ENCODE data around the gene ECSIT. TPM values are rescaled to one million over a fixed set of nuclear protein-coding genes. Genes with fewer than 3 reads are reported as not detected.
A peak's percentile ranks its signal among the peaks of the same experiment; 100 is the strongest.
"Not testable (repeated sequence)": the region's sequence is repeated elsewhere in the genome, so short reads cannot be mapped to it uniquely, and the experiment has no call there.

ECSIT gene, protein sequence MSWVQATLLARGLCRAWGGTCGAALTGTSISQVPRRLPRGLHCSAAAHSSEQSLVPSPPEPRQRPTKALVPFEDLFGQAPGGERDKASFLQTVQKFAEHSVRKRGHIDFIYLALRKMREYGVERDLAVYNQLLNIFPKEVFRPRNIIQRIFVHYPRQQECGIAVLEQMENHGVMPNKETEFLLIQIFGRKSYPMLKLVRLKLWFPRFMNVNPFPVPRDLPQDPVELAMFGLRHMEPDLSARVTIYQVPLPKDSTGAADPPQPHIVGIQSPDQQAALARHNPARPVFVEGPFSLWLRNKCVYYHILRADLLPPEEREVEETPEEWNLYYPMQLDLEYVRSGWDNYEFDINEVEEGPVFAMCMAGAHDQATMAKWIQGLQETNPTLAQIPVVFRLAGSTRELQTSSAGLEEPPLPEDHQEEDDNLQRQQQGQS
- total RNA-seq = 10 to 100 TPM; 24.8 to 26.8 TPM

DNA sequence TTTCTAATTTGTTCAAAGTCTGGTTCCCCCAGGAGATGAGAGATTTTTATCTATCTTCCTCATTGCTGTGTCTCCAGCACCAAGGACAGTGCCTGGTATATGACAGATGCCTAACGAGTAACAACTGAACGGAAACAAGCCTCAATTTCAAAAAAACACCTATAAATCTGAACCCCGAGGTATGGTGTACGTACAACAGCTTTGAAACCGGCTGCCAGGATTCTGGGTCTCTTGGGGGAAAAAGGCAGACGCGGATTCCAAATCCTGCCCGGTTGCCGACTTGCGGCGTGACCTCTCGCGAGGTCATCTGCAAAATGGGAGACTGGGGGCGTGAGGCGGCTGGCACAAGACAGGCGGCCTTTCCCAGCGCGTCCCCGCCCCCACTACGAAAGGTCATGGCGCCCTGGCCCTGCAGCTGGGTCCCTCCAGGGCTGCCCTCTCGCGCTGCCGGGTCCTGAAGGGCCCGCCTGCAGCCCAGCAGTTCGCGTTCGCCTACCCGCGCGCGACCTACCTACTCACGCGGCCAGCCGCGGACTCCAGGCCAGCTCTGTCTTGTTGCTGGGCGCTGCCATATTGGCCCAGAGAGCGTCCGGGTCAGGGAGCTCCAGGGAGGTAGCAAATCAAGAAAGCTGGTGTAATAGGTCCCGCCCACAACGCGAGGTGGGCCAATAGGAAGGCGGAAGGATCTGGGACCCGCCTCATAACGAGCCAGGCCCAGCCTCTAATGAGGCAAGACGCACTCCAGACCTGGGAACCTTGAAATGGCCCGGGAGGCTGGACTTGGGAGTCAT lies at the start of gene ECSIT:
TSS of gene ECSIT (minus strand) at position 584 of the 791 bp plus-strand sequence. CDS start 9,964 bp downstream, outside the sequence.
- Mint-ChIP-seq H3K27ac (peak within 1 kb of the TSS; percentile 89), H3K4me3 (peak within 1 kb of the TSS; percentile 98), H3K9me3 (no peaks in the 10 kb centered on the region), H3K27me3 (no peaks in the 10 kb centered on the region), H3K36me3 (ENCODE audit: low read depth) (peaks cover 4% of the 10 kb centered on the region), H3K4me1 (peaks cover 23% of the 10 kb centered on the region)
- DNase-seq = peak; percentile 94
- ChIA-PET CTCF (interaction anchor here (0.6 to 3.0 kb wide), 8 partner anchors 7 to 154 kb away, joined by 3 to 16 read pairs (median 4); partner anchors contain the start of genes ELOF1 and SWSAP1), POLR2A (interaction anchor here (0.8 to 2.2 kb wide), 9 partner anchors 10 to 153 kb away, joined by 3 to 11 read pairs (median 4); partner anchors contain the start of genes ELOF1, ODAD3, PRKCSH and ZNF627)

DNA sequence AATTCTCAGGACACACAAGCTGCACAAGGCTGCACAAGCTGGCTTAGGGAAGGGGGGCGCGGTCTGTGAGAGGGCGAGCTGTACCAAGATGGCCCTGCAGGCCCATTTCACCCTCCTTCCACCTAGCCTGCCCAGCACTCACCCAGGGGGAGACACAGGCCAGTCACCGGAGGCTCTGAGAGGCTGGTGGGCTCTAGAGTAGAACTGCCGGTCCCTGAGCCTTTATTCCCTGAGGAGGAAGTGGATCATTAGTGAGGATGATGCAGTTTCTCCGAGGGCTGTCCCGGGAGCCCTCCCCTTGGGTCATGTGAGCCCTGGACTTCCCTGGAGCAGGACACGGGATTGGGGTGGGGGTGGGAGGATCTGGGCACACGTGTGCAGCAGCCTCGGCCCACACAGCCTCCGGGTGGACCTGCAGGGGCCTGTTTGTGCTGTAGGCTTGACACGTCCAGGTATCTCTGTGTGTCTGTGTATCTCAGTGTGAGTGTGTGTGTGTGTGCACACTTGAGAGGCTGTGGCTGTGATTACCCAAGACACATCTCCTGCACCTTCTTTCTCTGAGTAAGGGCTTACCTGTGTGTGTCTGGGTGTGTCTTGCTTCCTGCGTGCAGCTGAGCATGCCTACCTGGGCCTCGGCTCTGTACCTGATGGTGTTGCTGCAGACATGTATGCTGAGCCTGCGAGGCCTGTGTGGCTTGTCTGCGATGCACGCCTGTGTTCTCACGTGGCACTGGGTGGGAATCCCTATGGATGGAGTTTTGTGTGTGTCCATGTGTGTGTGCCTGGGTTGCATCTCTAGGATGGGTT lies 48.7 kb upstream of the ECSIT start, which contains the start of gene ACP5:
TSS of gene ACP5 (minus strand) at position 195 of the 807 bp plus-strand sequence. CDS start 328 bp downstream, outside the sequence.
- Mint-ChIP-seq H3K4me1 (peaks cover 30% of the 10 kb centered on the region), H3K36me3 (ENCODE audit: low read depth) (no peaks in the 10 kb centered on the region), H3K4me3 (peak within 1 kb of the TSS; percentile 58), H3K27me3 (no peaks in the 10 kb centered on the region), H3K9me3 (no peaks in the 10 kb centered on the region), H3K27ac (no peak within 1 kb of the TSS)
- no peak for DNase-seq
- ChIA-PET CTCF (interaction anchor here (1.0 to 2.6 kb wide), 3 partner anchors 14 to 95 kb away, joined by 3 to 11 read pairs (median 4); no protein-coding TSS in a partner anchor), POLR2A (interaction anchor here (0.9 to 1.2 kb wide), 2 partner anchors 19 to 49 kb away, joined by 3 read pairs; partner anchors contain the start of genes ECSIT and ELOF1)

DNA sequence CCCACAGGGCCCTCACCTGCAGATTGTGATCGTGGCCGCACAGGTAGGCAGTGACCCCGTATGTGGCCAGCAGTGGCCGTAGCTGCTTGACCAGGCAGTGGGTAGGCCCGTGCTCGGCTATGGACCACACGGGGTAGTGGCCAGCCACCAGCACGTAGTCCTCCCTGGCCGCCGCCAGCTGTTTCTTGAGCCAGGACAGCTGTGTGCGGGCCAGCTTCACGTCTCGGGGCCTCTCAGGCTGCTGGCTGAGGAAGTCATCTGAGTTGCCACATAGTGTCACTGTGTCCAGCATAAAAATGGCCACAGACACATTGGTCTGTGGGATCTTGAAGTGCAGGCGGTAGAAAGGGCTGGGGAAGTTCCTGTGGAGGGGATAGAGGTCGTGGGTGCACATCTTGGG lies 47.3 kb upstream of the ECSIT start:
- CTCF ChIA-PET = interaction anchor here (1.6 kb wide), 1 partner anchor 40 kb away, joined by 4 read pairs; no protein-coding TSS in a partner anchor
- Mint-ChIP-seq H3K4me1 (peaks cover 22% of the 10 kb centered on the region), H3K36me3 (ENCODE audit: low read depth) (no peaks in the 10 kb centered on the region), H3K4me3 (no peak overlapping the region), H3K27ac (no peak overlapping the region), H3K27me3 (no peaks in the 10 kb centered on the region), H3K9me3 (no peaks in the 10 kb centered on the region)
- no peak for DNase-seq
- POLR2A ChIA-PET = interaction anchor here (0.8 kb wide), 1 partner anchor 35 kb away, joined by 3 read pairs; no protein-coding TSS in a partner anchor

DNA sequence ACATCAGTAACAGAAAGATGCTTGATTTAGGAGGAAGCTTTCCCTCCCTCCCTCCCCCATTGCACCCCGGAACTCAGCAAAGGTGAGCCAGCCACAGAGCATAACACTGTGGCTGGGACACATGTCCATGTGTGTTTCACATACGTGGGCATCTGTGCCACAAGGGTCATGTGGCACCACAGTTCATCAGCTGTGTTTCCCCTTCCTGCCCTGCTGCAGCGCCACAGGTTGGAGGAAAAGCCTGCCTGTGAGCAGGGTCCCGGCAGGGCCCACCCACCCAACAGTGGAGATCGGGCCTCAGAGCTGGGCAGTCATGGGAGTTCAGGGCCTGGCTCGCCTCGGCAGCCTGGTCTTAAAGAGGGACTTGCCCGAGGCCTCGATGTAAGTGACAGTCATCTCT lies 45.8 kb upstream of the ECSIT start:
- no peak for DNase-seq
- Mint-ChIP-seq H3K36me3 (ENCODE audit: low read depth) (no peaks in the 10 kb centered on the region), H3K9me3 (no peaks in the 10 kb centered on the region), H3K27me3 (no peaks in the 10 kb centered on the region), H3K4me3 (no peak overlapping the region), H3K4me1 (peaks cover 16% of the 10 kb centered on the region), H3K27ac (no peak overlapping the region)
- POLR2A ChIA-PET = interaction anchor here (1.2 kb wide), 1 partner anchor 15 kb away, joined by 4 read pairs; the partner anchor contains the start of gene ELOF1
- CTCF ChIA-PET = interaction anchor here (1.6 kb wide), 1 partner anchor 38 kb away, joined by 4 read pairs; no protein-coding TSS in a partner anchor

DNA sequence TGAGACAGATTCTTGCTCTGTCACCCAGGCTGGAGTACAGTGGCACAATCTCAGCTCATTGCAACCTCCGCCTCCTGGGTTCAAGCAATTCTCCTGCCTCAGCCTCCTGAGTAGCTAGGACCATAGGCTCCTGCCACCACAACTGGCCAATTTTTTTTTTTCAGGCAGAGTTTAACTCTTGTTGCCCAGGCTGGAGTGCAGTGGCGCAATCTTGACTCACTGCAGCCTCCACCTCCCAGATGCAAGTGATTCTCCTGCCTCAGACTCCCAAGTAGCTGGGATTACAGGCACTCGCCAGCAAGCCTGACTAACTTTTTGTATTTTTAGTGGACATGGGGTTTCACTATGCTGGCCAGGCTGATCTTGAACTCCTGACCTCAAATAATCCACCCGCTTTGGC lies 44.8 kb upstream of the ECSIT start:
- H3K4me1 Mint-ChIP-seq = peaks cover 13% of the 10 kb centered on the region
- H3K27ac Mint-ChIP-seq; DNase-seq; H3K36me3 Mint-ChIP-seq (ENCODE audit: low read depth); H3K9me3 Mint-ChIP-seq; H3K27me3 Mint-ChIP-seq; H3K4me3 Mint-ChIP-seq; POLR2A ChIA-PET: not testable (repeated sequence)
- CTCF ChIA-PET = interaction anchor here (1.2 kb wide), 1 partner anchor 13 kb away, joined by 3 read pairs; no protein-coding TSS in a partner anchor

DNA sequence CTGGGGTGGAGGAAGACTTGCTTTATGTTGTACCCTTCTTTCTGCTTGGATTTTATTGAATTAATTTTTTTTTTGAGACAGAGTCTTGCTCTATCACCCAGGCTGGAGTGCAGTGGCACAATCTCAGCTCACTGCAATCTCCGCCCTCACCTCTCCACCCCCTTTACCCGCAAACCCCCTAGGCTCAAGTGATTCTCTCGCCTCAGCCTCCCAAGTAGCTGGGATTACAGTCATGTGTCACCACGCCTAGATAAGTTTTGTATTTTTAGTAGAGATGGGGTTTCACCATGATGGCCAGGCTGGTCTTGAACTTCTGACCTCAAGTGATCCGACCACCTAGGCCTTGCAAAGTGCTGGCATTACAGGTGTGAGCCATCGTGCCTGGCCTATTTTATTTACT lies 44.4 kb upstream of the ECSIT start:
- H3K27me3 Mint-ChIP-seq; H3K4me3 Mint-ChIP-seq; H3K36me3 Mint-ChIP-seq (ENCODE audit: low read depth); POLR2A ChIA-PET; H3K27ac Mint-ChIP-seq; DNase-seq; H3K9me3 Mint-ChIP-seq: not testable (repeated sequence)
- peaks cover 13% of the 10 kb centered on the region for H3K4me1 Mint-ChIP-seq
- CTCF ChIA-PET = interaction anchor here (1.2 kb wide), 1 partner anchor 12 kb away, joined by 3 read pairs; no protein-coding TSS in a partner anchor

DNA sequence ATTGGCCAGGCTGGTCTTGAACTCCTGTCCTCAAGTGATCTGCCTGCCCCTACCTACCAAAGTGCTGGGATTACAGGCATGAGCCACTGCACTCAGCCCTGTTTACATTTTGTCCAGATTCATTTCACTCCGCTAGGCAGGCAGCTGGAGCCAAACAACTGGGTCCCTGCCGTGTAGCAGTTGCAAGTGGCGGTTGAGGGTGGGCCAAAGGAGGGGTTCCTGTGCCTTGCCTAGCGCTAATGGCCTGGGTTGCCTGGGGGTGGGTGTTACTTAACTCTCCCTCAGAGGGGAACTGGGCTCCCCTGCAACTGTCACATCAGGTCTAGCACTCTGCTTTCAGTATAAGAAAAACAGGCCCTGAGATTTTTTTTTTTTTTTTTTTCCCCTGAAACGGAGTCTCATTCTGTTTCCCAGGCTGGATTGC lies 41.1 kb upstream of the ECSIT start:
- H3K27ac Mint-ChIP-seq = no peak overlapping the region
- H3K4me3 Mint-ChIP-seq = no peak overlapping the region
- H3K4me1 Mint-ChIP-seq = peaks cover 12% of the 10 kb centered on the region
- ChIA-PET POLR2A (no interaction called here), CTCF (interaction anchor here (0.6 to 2.8 kb wide), 3 partner anchors 9 to 290 kb away, joined by 3 to 13 read pairs (median 4); partner anchors contain the start of gene ELOF1)
- H3K9me3 Mint-ChIP-seq = no peaks in the 10 kb centered on the region
- DNase-seq = no peak
- no peaks in the 10 kb centered on the region for H3K36me3 Mint-ChIP-seq (ENCODE audit: low read depth)
- H3K27me3 Mint-ChIP-seq = no peaks in the 10 kb centered on the region

DNA sequence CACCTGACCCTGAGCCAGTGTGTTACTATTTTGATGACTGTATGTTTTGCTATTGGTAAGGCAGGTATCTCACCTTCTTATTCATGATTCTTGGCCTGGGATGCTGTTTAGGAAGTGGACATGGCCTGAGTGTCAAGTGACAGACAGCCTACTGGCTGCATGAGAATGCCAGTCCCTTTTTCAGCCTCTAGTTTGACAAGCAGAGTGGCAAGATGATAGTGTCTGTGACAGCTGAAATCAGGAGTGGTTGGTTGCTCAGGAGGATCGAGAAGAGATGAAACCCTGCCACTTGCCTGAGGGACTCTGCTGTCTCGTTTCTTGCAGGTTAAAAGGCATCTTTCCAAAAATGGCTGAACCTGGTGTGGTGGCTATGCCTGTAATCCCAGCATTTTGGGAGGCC lies 37.2 kb upstream of the ECSIT start:
- no peaks in the 10 kb centered on the region for H3K9me3 Mint-ChIP-seq
- H3K27ac Mint-ChIP-seq = no peak overlapping the region
- H3K4me1 Mint-ChIP-seq = peaks cover 15% of the 10 kb centered on the region
- H3K4me3 Mint-ChIP-seq = no peak overlapping the region
- no peaks in the 10 kb centered on the region for H3K36me3 Mint-ChIP-seq (ENCODE audit: low read depth)
- no peaks in the 10 kb centered on the region for H3K27me3 Mint-ChIP-seq
- no peak for DNase-seq
- ChIA-PET CTCF (no interaction called here), POLR2A (no interaction called here)

DNA sequence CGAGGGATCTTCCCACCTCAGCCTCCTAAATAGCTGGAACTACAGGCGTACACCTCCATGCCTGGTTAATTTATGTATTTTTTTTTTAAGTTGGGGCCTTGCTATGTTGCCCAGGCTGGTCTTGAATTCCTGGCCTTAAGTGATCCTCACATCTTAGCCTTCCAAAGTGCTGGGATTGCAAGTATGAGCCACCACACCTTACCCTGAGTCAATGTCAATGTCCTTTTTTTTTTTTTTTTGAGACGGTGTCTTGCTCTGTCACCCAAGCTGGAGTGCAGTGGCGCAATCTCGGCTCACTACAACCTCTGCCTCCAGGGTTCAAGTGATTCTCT lies 36.7 kb upstream of the ECSIT start:
- H3K4me3 Mint-ChIP-seq; DNase-seq; H3K36me3 Mint-ChIP-seq (ENCODE audit: low read depth); H3K27ac Mint-ChIP-seq; H3K9me3 Mint-ChIP-seq; POLR2A ChIA-PET; CTCF ChIA-PET; H3K27me3 Mint-ChIP-seq: not testable (repeated sequence)
- peaks cover 19% of the 10 kb centered on the region for H3K4me1 Mint-ChIP-seq

DNA sequence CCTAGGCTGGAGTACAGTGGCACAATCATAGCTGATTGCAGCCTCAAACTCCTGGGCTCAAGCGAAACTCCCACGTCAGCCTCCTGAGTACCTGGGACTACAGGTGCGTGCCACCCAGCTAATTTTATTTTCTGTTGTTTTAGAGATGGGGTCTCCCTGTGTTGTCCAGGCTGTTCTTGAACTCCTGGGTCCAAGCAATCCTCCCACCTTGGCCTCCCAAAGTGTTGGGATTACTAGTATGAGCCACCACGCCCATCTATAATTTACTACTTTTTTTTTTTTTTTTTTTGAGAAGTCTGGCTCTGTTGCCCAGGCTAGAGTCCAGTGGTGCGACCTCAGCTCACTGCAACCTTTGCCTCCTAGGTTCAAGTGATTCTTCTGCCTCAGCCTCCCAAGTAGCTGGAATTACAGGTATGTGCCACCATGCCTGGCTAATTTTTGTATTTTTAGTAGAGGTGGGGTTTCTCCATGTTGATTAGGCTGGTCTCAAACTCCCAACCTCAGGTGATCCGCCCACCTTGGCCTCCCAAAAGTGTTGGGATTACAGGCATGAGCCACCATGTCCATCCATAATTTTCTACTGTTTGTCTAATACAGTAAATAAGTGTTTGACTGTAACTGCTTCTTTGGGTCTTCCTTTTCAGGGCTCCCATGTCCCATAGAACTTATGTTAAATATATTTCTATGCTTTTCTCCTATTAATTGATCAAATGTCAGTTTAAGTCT lies 35.3 kb upstream of the ECSIT start:
- POLR2A ChIA-PET; H3K36me3 Mint-ChIP-seq (ENCODE audit: low read depth); H3K9me3 Mint-ChIP-seq; H3K27me3 Mint-ChIP-seq; H3K4me3 Mint-ChIP-seq; H3K27ac Mint-ChIP-seq; DNase-seq: not testable (repeated sequence)
- CTCF ChIA-PET = interaction anchor here (1.4 kb wide), 1 partner anchor 14 kb away, joined by 4 read pairs; no protein-coding TSS in a partner anchor
- H3K4me1 Mint-ChIP-seq = peaks cover 28% of the 10 kb centered on the region

DNA sequence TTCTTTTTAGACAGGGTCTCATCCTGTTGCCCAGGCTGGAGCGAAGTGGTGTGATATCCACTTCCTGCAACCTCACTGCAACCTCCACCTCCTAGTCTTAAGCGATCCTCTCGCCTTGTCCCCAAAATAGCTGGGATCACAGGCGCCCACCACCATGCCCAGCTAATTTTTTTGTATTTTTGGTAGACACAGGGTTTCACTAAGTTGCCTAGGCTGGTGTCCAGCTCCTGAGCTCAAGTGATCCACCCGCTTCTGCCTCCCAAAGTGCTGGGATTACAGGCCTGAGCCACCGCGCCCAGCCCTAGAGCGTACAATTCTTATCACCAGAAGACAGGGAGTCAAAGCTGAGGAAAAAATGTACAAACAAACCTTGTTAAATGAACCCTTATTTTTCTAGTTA lies 34.6 kb upstream of the ECSIT start:
- H3K4me1 Mint-ChIP-seq = peaks cover 30% of the 10 kb centered on the region
- H3K4me3 Mint-ChIP-seq = no peak overlapping the region
- no peaks in the 10 kb centered on the region for H3K9me3 Mint-ChIP-seq
- DNase-seq = no peak
- ChIA-PET POLR2A (no interaction called here), CTCF (interaction anchor here (1.2 to 1.4 kb wide), 2 partner anchors 15 to 35 kb away, joined by 3 to 4 read pairs; partner anchors contain the start of gene ECSIT)
- no peaks in the 10 kb centered on the region for H3K36me3 Mint-ChIP-seq (ENCODE audit: low read depth)
- no peak overlapping the region for H3K27ac Mint-ChIP-seq
- H3K27me3 Mint-ChIP-seq = no peaks in the 10 kb centered on the region

Data from activated CD4-positive, alpha-beta memory T cell treated with anti-CD3 and anti-CD28 coated beads, Interleukin-2, amount 10 ng/mL, durations not matched to agents 7 days and 5 days (primary cell).